Panc1 (cell line): ENCODE data around the gene NBEAL1.

Experiments used
- CTCF ChIP-seq: fragments of 450-650 bp; IDR thresholded peaks from 2 replicates; pipeline ENCODE4 v1.5.1; 2017; ENCODE audit warnings: mild to moderate bottlenecking
- SIN3A ChIP-seq: IDR thresholded peaks from 2 replicates; pipeline ENCODE4 v1.6.1; 2012; ENCODE audit warnings: low read depth, mild to moderate bottlenecking, low read length, moderate library complexity, borderline replicate concordance; ENCODE audit not compliant: insufficient read depth
- TCF7L2 ChIP-seq: IDR thresholded peaks from 2 replicates; pipeline ENCODE4 v1.6.1; 2011; ENCODE audit warnings: mild to moderate bottlenecking, low read depth, low read length, inconsistent platforms

- no peak for TF ChIP-seq CTCF
- no peak for TF ChIP-seq TCF7L2
- no peak for TF ChIP-seq SIN3A
Measured at GRCh38 chr2:203061346-203061745, 46.7 kb downstream of the NBEAL1 start.
